ENCODE measurements around the gene PLXND1. TPM values are rescaled to one million over a fixed set of nuclear protein-coding genes. Genes with fewer than 3 reads are reported as not detected.

The PLXND1 gene
- total RNA-seq, 2 donors from 2014 or later: 207 to 246 TPM

- Histone ChIP-seq H3K9me3 (no peaks in the 10 kb centered on the region), H3K27ac (peak overlapping the region in 1 of 2 donors; percentile 70), H3K4me3 (no peak overlapping the region), H3K4me1 (ENCODE audit: control insufficient read depth in 1 of 2, low read depth in 2 of 2) (peaks cover 37 to 40% of the 10 kb centered on the region in 2 donors), H3K27me3 (replicated peaks; ENCODE audit: insufficient read depth) (no peaks in the 10 kb centered on the region), H3K36me3 (no peaks in the 10 kb centered on the region)
- TF ChIP-seq CTCF (IDR thresholded peaks at IDR 0.05): no peak
- DNase-seq (ENCODE audit: low spot score): no peak
- ATAC-seq (ENCODE audit: insufficient number of reproducible peaks, low FRiP score, low read depth): no peak
Measured at GRCh38 chr3:129615751-129616281, 9.3 kb upstream of the PLXND1 start.

DNA sequence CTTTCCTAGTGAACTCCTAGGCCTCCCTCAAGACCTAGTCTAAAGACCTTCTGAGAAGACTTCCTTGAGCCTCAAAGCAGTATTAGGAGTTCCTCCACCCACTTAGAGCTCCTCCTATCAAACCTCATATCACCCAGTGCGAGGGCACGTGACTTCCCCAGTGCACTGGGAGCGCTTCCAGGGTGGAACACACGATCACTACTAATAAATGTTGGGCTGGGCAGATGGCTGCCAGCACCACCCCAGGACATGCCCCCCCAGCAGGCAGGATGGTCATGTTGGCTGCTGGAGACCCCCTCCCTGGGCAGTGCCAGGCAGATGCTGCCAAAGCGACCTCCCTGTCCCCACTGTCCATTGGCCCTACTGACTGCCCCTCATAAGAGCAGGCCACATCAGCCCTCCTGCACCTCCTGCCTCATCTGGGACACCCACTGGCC lies 8.5 kb upstream of the PLXND1 start:
- Histone ChIP-seq H3K4me1 (ENCODE audit: control insufficient read depth in 1 of 2, low read depth in 2 of 2) (peaks cover 43 to 46% of the 10 kb centered on the region in 2 donors), H3K9me3 (no peaks in the 10 kb centered on the region), H3K27me3 (replicated peaks; ENCODE audit: insufficient read depth) (no peaks in the 10 kb centered on the region), H3K27ac (peak overlapping the region in 1 of 2 donors; percentile 70), H3K36me3 (no peaks in the 10 kb centered on the region), H3K4me3 (no peak overlapping the region)
- DNase-seq (ENCODE audit: low spot score): no peak
- no peak for ATAC-seq (ENCODE audit: insufficient number of reproducible peaks, low FRiP score, low read depth)
- no peak for TF ChIP-seq CTCF (IDR thresholded peaks at IDR 0.05)

GRCh38 chr3:129614435-129614834 lies 8.0 kb upstream of the PLXND1 start:
- no peaks in the 10 kb centered on the region for H3K36me3 ChIP-seq
- peaks cover 48 to 51% of the 10 kb centered on the region in 2 donors for H3K4me1 ChIP-seq (ENCODE audit: control insufficient read depth in 1 of 2, low read depth in 2 of 2)
- no peak for DNase-seq (ENCODE audit: low spot score)
- H3K27me3 ChIP-seq (replicated peaks; ENCODE audit: insufficient read depth): no peaks in the 10 kb centered on the region
- no peak for TF ChIP-seq CTCF (IDR thresholded peaks at IDR 0.05)
- H3K9me3 ChIP-seq: no peaks in the 10 kb centered on the region
- H3K27ac ChIP-seq: peak overlapping the region in 1 of 2 donors; percentile 70
- no peak for ATAC-seq (ENCODE audit: insufficient number of reproducible peaks, low FRiP score, low read depth)
- no peak overlapping the region for H3K4me3 ChIP-seq

DNA sequence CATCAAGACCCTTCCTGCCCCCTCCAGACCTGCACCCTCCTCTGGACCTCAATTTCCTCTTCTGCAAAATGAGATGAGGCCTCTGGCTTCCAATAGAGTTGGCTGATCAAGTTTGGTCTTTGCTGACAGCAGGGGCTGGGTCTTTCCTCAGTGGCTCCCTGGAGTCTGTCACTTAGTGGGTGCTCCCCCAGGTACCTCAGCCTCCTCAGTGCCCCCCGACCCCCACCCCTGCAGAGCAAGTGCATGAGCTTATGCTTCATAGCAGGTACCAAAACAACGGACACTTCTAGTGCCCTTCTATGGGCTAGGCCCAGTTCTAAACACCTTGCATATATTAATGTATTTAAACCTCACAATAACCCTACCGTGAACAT lies 6.9 kb upstream of the PLXND1 start:
- ATAC-seq (ENCODE audit: insufficient number of reproducible peaks, low FRiP score, low read depth): no peak
- Histone ChIP-seq H3K36me3 (no peaks in the 10 kb centered on the region), H3K4me3 (no peak overlapping the region), H3K4me1 (ENCODE audit: control insufficient read depth in 1 of 2, low read depth in 2 of 2) (peaks cover 59 to 60% of the 10 kb centered on the region in 2 donors), H3K9me3 (no peaks in the 10 kb centered on the region), H3K27me3 (replicated peaks; ENCODE audit: insufficient read depth) (no peaks in the 10 kb centered on the region), H3K27ac (peak overlapping the region in 1 of 2 donors; percentile 70)
- no peak for DNase-seq (ENCODE audit: low spot score)
- TF ChIP-seq CTCF (IDR thresholded peaks at IDR 0.05): no peak

GRCh38 chr3:129612534-129613366 lies 6.3 kb upstream of the PLXND1 start:
- DNase-seq (ENCODE audit: low spot score) (no peak), ATAC-seq (ENCODE audit: insufficient number of reproducible peaks, low FRiP score, low read depth) (no peak)
- no peak for TF ChIP-seq CTCF (IDR thresholded peaks at IDR 0.05)
- H3K4me3 ChIP-seq: no peak overlapping the region
- H3K27ac ChIP-seq: peak overlapping the region; percentile 67 to 70
- no peaks in the 10 kb centered on the region for H3K27me3 ChIP-seq (replicated peaks; ENCODE audit: insufficient read depth)
- H3K9me3 ChIP-seq: no peaks in the 10 kb centered on the region
- H3K4me1 ChIP-seq (ENCODE audit: control insufficient read depth in 1 of 2, low read depth in 2 of 2): peaks cover 65 to 66% of the 10 kb centered on the region in 2 donors
- no peaks in the 10 kb centered on the region for H3K36me3 ChIP-seq

All from thoracic aorta (tissue), 2 donors.